ENCODE measurements around the gene FAM234A.

Gene FAM234A

GRCh38 chr16:275041-275641 lies 40.5 kb downstream of the FAM234A start:
- Histone ChIP-seq H3K27ac (ENCODE audit: low read depth, low read length) (no peak overlapping the region), H3K4me3 (ENCODE audit: low read depth, low read length) (peak overlapping the region; percentile 65), H3K36me3 (ENCODE audit: control insufficient read depth, insufficient read depth, low read length) (no peaks in the 10 kb centered on the region)

GRCh38 chr16:275786-276232 lies 41.2 kb downstream of the FAM234A start, which contains the start of gene RGS11:
Gene RGS11 (minus strand): TSS chr16:275944. CDS start chr16:275911, 33 bp downstream.
- Histone ChIP-seq H3K27me3 (ENCODE audit: control insufficient read depth, insufficient read depth, low read length) (peaks cover 37% of the 10 kb centered on the region), H3K9ac (ENCODE audit: low read depth, low read length) (no peak within 1 kb of the TSS), H3K9me3 (ENCODE audit: control insufficient read depth, insufficient read depth, low read length) (no peaks in the 10 kb centered on the region), H3K36me3 (ENCODE audit: control insufficient read depth, insufficient read depth, low read length) (no peaks in the 10 kb centered on the region), H3K27ac (ENCODE audit: low read depth, low read length) (no peak within 1 kb of the TSS), H3K4me3 (ENCODE audit: low read depth, low read length) (peak within 1 kb of the TSS; percentile 65), H3K4me1 (ENCODE audit: control insufficient read depth, insufficient read depth, low read length) (no peaks in the 10 kb centered on the region)

More at GRCh38 chr16:275041-275641, 40.5 kb downstream of the FAM234A start:
- Histone ChIP-seq H3K9ac (ENCODE audit: low read depth, low read length) (no peak overlapping the region), H3K9me3 (ENCODE audit: control insufficient read depth, insufficient read depth, low read length) (no peaks in the 10 kb centered on the region), H3K4me1 (ENCODE audit: control insufficient read depth, insufficient read depth, low read length) (no peaks in the 10 kb centered on the region), H3K27me3 (ENCODE audit: control insufficient read depth, insufficient read depth, low read length) (peaks cover 34% of the 10 kb centered on the region)

- H3K36me3 ChIP-seq (ENCODE audit: control insufficient read depth, insufficient read depth, low read length) = no peaks in the 10 kb centered on the region
- no peaks in the 10 kb centered on the region for H3K9me3 ChIP-seq (ENCODE audit: control insufficient read depth, insufficient read depth, low read length)
- H3K4me3 ChIP-seq (ENCODE audit: low read depth, low read length) = no peak overlapping the region
- no peaks in the 10 kb centered on the region for H3K4me1 ChIP-seq (ENCODE audit: control insufficient read depth, insufficient read depth, low read length)
- no peak overlapping the region for H3K27ac ChIP-seq (ENCODE audit: low read depth, low read length)
- H3K27me3 ChIP-seq (ENCODE audit: control insufficient read depth, insufficient read depth, low read length) = peaks cover 45% of the 10 kb centered on the region
- H3K9ac ChIP-seq (ENCODE audit: low read depth, low read length) = no peak overlapping the region
These were observed 41.9 kb downstream of the FAM234A start for GRCh38 chr16:276426-277077.

GRCh38 chr16:278863-279366 lies 44.3 kb downstream of the FAM234A start:
- H3K9me3 ChIP-seq (ENCODE audit: control insufficient read depth, insufficient read depth, low read length) = no peaks in the 10 kb centered on the region
- no peak overlapping the region for H3K9ac ChIP-seq (ENCODE audit: low read depth, low read length)
- H3K27me3 ChIP-seq (ENCODE audit: control insufficient read depth, insufficient read depth, low read length) = peaks cover 49% of the 10 kb centered on the region
- no peaks in the 10 kb centered on the region for H3K4me1 ChIP-seq (ENCODE audit: control insufficient read depth, insufficient read depth, low read length)
- no peaks in the 10 kb centered on the region for H3K36me3 ChIP-seq (ENCODE audit: control insufficient read depth, insufficient read depth, low read length)
- H3K27ac ChIP-seq (ENCODE audit: low read depth, low read length) = no peak overlapping the region
- H3K4me3 ChIP-seq (ENCODE audit: low read depth, low read length) = no peak overlapping the region

DNA sequence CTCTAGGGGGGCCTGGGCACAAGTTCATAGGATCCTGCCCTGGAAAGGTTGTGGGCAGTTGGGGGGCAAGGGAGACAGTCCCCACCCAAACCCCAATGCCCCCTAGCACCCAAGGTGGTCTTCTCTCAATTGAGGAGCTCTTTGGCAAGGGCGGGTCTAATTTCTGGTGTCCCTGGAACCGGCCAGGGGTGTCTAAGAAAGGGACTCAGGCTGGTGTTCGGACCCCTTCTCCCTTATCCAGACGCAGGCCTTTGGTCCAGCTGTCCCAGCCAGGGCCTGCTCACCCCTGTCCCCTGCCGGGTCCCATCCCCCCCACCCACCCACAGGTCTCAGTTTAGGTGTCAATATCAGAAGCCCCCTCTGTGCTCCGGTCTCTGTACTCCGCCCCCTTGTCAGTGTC lies 44.9 kb downstream of the FAM234A start:
- Histone ChIP-seq H3K36me3 (ENCODE audit: control insufficient read depth, insufficient read depth, low read length) (no peaks in the 10 kb centered on the region), H3K4me1 (ENCODE audit: control insufficient read depth, insufficient read depth, low read length) (no peaks in the 10 kb centered on the region), H3K9ac (ENCODE audit: low read depth, low read length) (no peak overlapping the region), H3K27me3 (ENCODE audit: control insufficient read depth, insufficient read depth, low read length) (peaks cover 44% of the 10 kb centered on the region), H3K27ac (ENCODE audit: low read depth, low read length) (no peak overlapping the region), H3K9me3 (ENCODE audit: control insufficient read depth, insufficient read depth, low read length) (no peaks in the 10 kb centered on the region), H3K4me3 (ENCODE audit: low read depth, low read length) (no peak overlapping the region)

DNA sequence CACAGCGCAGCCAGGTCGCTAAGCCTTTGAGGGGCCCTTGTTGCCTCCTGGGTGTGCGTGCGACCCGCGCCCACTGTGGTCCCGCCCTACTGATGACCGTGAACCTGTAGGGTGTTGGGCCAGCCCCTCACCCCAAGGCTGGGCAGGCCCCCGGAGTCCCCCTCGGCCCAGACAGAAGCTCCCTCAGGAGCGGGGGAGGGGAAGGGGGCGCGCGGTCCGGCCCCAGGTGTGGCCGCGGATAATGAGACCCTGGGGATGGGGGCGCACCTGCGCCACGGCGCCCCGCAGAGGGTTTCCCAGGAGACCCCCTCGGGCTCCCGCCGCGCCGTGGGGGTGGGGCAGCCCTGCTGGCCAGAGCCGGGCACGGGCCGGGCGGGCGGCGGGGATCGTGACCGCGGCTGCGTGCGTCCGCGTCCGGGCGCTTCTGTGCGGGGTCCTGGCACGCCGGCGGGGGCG lies 45.4 kb downstream of the FAM234A start:
- H3K36me3 ChIP-seq (ENCODE audit: control insufficient read depth, insufficient read depth, low read length) = no peaks in the 10 kb centered on the region
- H3K9ac ChIP-seq (ENCODE audit: low read depth, low read length) = no peak overlapping the region
- no peak overlapping the region for H3K27ac ChIP-seq (ENCODE audit: low read depth, low read length)
- H3K9me3 ChIP-seq (ENCODE audit: control insufficient read depth, insufficient read depth, low read length) = no peaks in the 10 kb centered on the region
- H3K4me1 ChIP-seq (ENCODE audit: control insufficient read depth, insufficient read depth, low read length) = no peaks in the 10 kb centered on the region
- H3K4me3 ChIP-seq (ENCODE audit: low read depth, low read length) = peak overlapping the region; percentile 52; the same call in 1 of the 2 replicates
- peaks cover 39% of the 10 kb centered on the region for H3K27me3 ChIP-seq (ENCODE audit: control insufficient read depth, insufficient read depth, low read length)

DNA sequence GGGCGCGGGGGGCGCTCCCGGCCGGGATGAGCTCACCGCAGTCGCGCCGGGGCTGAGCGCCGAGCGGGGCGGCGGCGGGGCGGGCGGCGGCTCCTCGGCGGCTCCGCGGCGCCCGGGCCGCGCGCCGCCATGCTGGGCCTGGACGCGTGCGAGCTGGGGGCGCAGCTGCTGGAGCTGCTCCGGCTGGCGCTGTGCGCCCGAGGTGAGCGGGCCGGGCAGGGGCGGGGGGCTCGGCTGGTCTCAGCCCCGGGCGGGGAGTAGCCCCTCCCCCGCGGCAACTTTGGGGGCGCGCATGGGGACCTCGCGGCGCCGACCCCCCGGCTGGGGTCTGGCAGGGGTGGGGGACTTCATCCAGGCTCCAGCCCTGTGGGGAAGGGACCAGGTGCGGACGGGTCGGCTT lies 45.9 kb downstream of the FAM234A start, which contains the start of gene ARHGDIG:
Gene ARHGDIG (plus strand): TSS at position 40 of the 400 bp plus-strand sequence. CDS start 90 bp downstream, at position 130.
- Histone ChIP-seq H3K4me1 (ENCODE audit: control insufficient read depth, insufficient read depth, low read length) (no peaks in the 10 kb centered on the region), H3K27ac (ENCODE audit: low read depth, low read length) (no peak within 1 kb of the TSS), H3K4me3 (ENCODE audit: low read depth, low read length) (peak within 1 kb of the TSS; percentile 63), H3K27me3 (ENCODE audit: control insufficient read depth, insufficient read depth, low read length) (peaks cover 35% of the 10 kb centered on the region), H3K9me3 (ENCODE audit: control insufficient read depth, insufficient read depth, low read length) (no peaks in the 10 kb centered on the region), H3K36me3 (ENCODE audit: control insufficient read depth, insufficient read depth, low read length) (no peaks in the 10 kb centered on the region), H3K9ac (ENCODE audit: low read depth, low read length) (no peak within 1 kb of the TSS)

DNA sequence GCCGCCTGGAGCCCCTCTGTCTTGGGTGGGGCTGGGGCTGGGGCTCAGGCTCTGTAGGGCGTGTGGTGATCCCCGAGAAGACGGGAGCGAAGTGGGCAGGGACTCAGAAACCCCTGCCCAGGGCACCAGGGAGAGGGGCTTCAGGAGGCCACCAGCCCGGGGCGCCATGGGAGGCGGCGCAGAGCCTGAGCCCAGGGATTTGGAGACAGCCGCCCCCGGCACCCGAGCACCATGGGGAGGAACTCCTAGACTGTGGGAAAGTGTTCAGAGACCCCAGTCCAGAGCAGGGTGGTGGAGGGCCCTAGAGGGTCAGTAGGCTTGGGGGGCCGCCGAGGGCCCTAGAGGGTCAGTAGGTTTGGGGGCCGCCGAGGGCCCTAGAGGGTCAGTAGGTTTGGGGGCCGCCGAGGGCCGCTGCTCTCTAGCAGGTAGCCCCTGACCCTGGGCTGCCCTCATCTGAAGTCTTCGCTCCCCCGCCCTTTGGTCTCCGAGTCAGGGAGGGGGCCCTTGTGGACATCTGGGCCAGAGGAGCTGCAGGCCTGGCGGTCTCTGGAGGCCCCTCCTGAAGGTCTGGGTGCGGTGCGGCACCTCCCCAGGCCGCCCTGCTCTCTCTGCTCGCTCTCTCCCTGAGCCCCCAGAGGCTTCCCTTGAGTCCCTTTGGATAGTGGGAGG lies 46.5 kb downstream of the FAM234A start:
- H3K9me3 ChIP-seq (ENCODE audit: control insufficient read depth, insufficient read depth, low read length) = no peaks in the 10 kb centered on the region
- H3K9ac ChIP-seq (ENCODE audit: low read depth, low read length) = no peak overlapping the region
- no peaks in the 10 kb centered on the region for H3K36me3 ChIP-seq (ENCODE audit: control insufficient read depth, insufficient read depth, low read length)
- H3K4me1 ChIP-seq (ENCODE audit: control insufficient read depth, insufficient read depth, low read length) = no peaks in the 10 kb centered on the region
- H3K4me3 ChIP-seq (ENCODE audit: low read depth, low read length) = peak overlapping the region; percentile 63
- peaks cover 32% of the 10 kb centered on the region for H3K27me3 ChIP-seq (ENCODE audit: control insufficient read depth, insufficient read depth, low read length)
- no peak overlapping the region for H3K27ac ChIP-seq (ENCODE audit: low read depth, low read length)

DNA sequence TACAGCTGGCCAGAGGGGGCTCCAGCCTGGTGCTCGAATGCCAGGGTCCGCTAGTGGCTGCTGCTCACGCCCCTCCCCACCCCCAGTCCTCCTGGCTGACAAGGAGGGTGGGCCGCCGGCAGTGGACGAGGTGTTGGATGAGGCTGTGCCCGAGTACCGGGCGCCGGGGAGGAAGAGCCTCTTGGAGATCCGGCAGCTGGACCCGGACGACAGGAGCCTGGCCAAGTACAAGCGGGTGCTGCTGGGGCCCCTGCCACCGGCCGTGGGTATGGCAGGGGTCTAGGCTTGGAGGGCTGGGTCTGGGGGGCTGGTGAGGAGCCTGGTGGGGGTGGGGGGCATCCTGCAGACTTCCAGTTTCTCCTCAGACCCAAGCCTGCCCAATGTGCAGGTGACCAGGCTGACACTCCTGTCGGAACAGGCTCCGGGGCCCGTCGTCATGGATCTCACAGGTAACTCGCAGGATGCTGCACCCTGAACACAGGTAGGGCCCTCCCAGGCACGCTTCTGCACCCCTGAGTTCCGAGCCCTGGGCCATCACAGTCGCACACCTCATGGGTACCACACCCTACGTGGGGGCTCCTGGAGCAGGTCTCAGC lies 47.1 kb downstream of the FAM234A start:
- Histone ChIP-seq H3K27me3 (ENCODE audit: control insufficient read depth, insufficient read depth, low read length) (peaks cover 26% of the 10 kb centered on the region), H3K9me3 (ENCODE audit: control insufficient read depth, insufficient read depth, low read length) (no peaks in the 10 kb centered on the region), H3K9ac (ENCODE audit: low read depth, low read length) (no peak overlapping the region), H3K27ac (ENCODE audit: low read depth, low read length) (no peak overlapping the region), H3K4me1 (ENCODE audit: control insufficient read depth, insufficient read depth, low read length) (no peaks in the 10 kb centered on the region), H3K36me3 (ENCODE audit: control insufficient read depth, insufficient read depth, low read length) (peaks cover 4% of the 10 kb centered on the region), H3K4me3 (ENCODE audit: low read depth, low read length) (no peak overlapping the region)

DNA sequence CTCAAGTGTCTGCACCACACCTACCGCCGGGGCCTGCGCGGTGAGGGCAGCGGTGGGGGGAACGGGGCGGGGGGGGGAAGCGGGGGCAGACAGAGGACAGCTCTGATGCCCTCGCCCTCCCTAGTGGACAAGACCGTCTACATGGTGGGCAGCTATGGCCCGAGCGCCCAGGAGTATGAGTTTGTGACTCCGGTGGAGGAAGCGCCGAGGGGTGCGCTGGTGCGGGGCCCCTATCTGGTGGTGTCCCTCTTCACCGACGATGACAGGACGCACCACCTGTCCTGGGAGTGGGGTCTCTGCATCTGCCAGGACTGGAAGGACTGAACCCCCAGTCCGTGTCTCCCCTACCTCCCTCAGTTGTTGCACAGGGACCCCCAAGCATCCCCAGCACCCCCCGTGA lies 47.9 kb downstream of the FAM234A start:
- Histone ChIP-seq H3K27ac (ENCODE audit: low read depth, low read length) (no peak overlapping the region), H3K9me3 (ENCODE audit: control insufficient read depth, insufficient read depth, low read length) (no peaks in the 10 kb centered on the region), H3K4me3 (ENCODE audit: low read depth, low read length) (no peak overlapping the region), H3K36me3 (ENCODE audit: control insufficient read depth, insufficient read depth, low read length) (peaks cover 6% of the 10 kb centered on the region), H3K4me1 (ENCODE audit: control insufficient read depth, insufficient read depth, low read length) (no peaks in the 10 kb centered on the region), H3K9ac (ENCODE audit: low read depth, low read length) (no peak overlapping the region), H3K27me3 (ENCODE audit: control insufficient read depth, insufficient read depth, low read length) (peaks cover 25% of the 10 kb centered on the region)
